IMR-90 (cell line): Measurements from ENCODE around the gene SLC39A5. TPM values are rescaled to one million over a fixed set of nuclear protein-coding genes. Genes with fewer than 3 reads are reported as not detected.

Experiments used
- ATAC-seq: fragments of 200-7000 bp; cut with Tn5 transposase; 2 replicates; pipeline ENCODE4 v1.9.1; 2020; ENCODE audit warnings: low read depth, mild to moderate bottlenecking, moderate library complexity
- BruUV-seq: library from RNA; stranded (reverse); fragments of 400-500 nt; replicated peaks from 2 replicates; lab custom pipeline; 2021; lab: Mats Ljungman, UMichigan
- CTCF ChIA-PET: fragments of 300-600 bp; formaldehyde crosslinking; extraction: SDS; loops from one replicate; lab custom pipeline; 2021; ENCODE audit warnings: antibody characterized with exemption; lab: Yijun Ruan, JAX
- POLR2A ChIA-PET: fragments of 300-600 bp; sonication (Branson Sonifier 250); formaldehyde crosslinking; loops from one replicate; lab custom pipeline; 2022; ENCODE audit warnings: antibody characterized with exemption; ENCODE audit not compliant: unreplicated experiment; lab: Charles Lee
- DNase-seq: peaks from one replicate; pipeline ENCODE4 v3.0.0; 2013
- H2AFZ ChIP-seq: replicated peaks from 2 replicates; pipeline ENCODE3; 2013; ENCODE audit warnings: low read length, mild to moderate bottlenecking; ENCODE audit not compliant: poor library complexity
- H2AK5ac ChIP-seq: 2 replicates; pipeline ENCODE4 v1.6.1; 2013; ENCODE audit warnings: low read depth, low read length, inconsistent platforms
- H2AK9ac ChIP-seq: replicated peaks from 2 replicates; pipeline ENCODE3; 2013; ENCODE audit warnings: mild to moderate bottlenecking, low read depth, low read length, moderate library complexity; ENCODE audit not compliant: poor library complexity
- H2BK120ac ChIP-seq: 2 replicates; pipeline ENCODE4 v1.6.1; 2013; ENCODE audit warnings: low read depth, low read length, inconsistent platforms
- H2BK15ac ChIP-seq: 3 replicates; pipeline ENCODE4 v1.6.1; 2013; ENCODE audit warnings: low read depth, low read length, inconsistent platforms
- H2BK20ac ChIP-seq: 2 replicates; pipeline ENCODE4 v1.6.1; 2013; ENCODE audit warnings: low read depth, mild to moderate bottlenecking, inconsistent platforms, low read length, moderate library complexity
- H2BK5ac ChIP-seq: 2 replicates; pipeline ENCODE4 v1.6.1; 2013; ENCODE audit warnings: mild to moderate bottlenecking, low read depth, low read length, inconsistent platforms; ENCODE audit not compliant: poor library complexity, severe bottlenecking
- H3K14ac ChIP-seq: replicated peaks from 2 replicates; pipeline ENCODE4 v1.6.1; 2013; ENCODE audit warnings: low read depth, low read length, inconsistent platforms
- H3K18ac ChIP-seq: 2 replicates; pipeline ENCODE4 v1.6.1; 2013; ENCODE audit warnings: low read depth, low read length, control low read depth
- H3K23ac ChIP-seq: 2 replicates; pipeline ENCODE4 v1.6.1; 2013; ENCODE audit warnings: low read depth, low read length, inconsistent platforms
- H3K27ac ChIP-seq: 2 replicates; pipeline ENCODE4 v1.5.1; 2013; ENCODE audit warnings: mild to moderate bottlenecking, control low read depth, low read length; ENCODE audit not compliant: insufficient read depth
- H3K27me3 ChIP-seq: 2 replicates; pipeline ENCODE4 v1.6.1; 2013; ENCODE audit warnings: low read length; ENCODE audit not compliant: control insufficient read depth, insufficient read depth
- H3K36me3 ChIP-seq: 2 replicates; pipeline ENCODE4 v1.6.1; 2013; ENCODE audit warnings: low read length, mixed read lengths; ENCODE audit not compliant: control insufficient read depth, insufficient read depth
- H3K4ac ChIP-seq: 2 replicates; pipeline ENCODE4 v1.6.1; 2013; ENCODE audit warnings: low read depth, low read length, inconsistent platforms
- H3K4me1 ChIP-seq: 2 replicates; pipeline ENCODE4 v1.6.1; 2013; ENCODE audit warnings: low read length, mixed read lengths; ENCODE audit not compliant: control insufficient read depth, insufficient read depth
- H3K4me2 ChIP-seq: 2 replicates; pipeline ENCODE4 v1.6.1; 2013; ENCODE audit warnings: low read depth, mild to moderate bottlenecking, control low read depth, low read length, moderate library complexity
- H3K4me3 ChIP-seq: 2 replicates; pipeline ENCODE4 v1.5.1; 2013; ENCODE audit warnings: low read depth, mild to moderate bottlenecking, control low read depth, low read length, moderate library complexity; ENCODE audit not compliant: insufficient read depth
- H3K56ac ChIP-seq: 2 replicates; pipeline ENCODE4 v1.6.1; 2013; ENCODE audit warnings: low read length, inconsistent platforms; ENCODE audit not compliant: insufficient read depth; ENCODE audit errors: extremely low read depth
- H3K79me1 ChIP-seq, 2 experiments: 2 replicates each; pipeline ENCODE4 v1.6.1; 2013; ENCODE audit warnings: low read length in 2 of 2, inconsistent platforms in 1 of 2, low read depth in 1 of 2
- H3K9ac ChIP-seq: 2 replicates; pipeline ENCODE4 v1.6.1; 2013; ENCODE audit warnings: low read depth, low read length, control low read depth
- H3K9me1 ChIP-seq: 2 replicates; pipeline ENCODE4 v1.6.1; 2013; ENCODE audit warnings: low read length, inconsistent platforms; ENCODE audit not compliant: insufficient read depth
- H3K9me3 ChIP-seq: 2 replicates; pipeline ENCODE4 v1.6.1; 2013; ENCODE audit warnings: low read length; ENCODE audit not compliant: control insufficient read depth, insufficient read depth
- H4K20me1 ChIP-seq: 2 replicates; pipeline ENCODE4 v1.6.1; 2013; ENCODE audit warnings: low read length, inconsistent platforms; ENCODE audit not compliant: insufficient read depth
- H4K5ac ChIP-seq: 2 replicates; pipeline ENCODE4 v1.6.1; 2013; ENCODE audit warnings: mild to moderate bottlenecking, low read depth, low read length, control low read depth
- H4K8ac ChIP-seq, 2 experiments: 2 replicates each; pipeline ENCODE4 v1.6.1; 2013; ENCODE audit warnings: low read depth in 2 of 2, low read length in 2 of 2, control low read depth in 1 of 2, inconsistent platforms in 1 of 2
- H4K91ac ChIP-seq: 2 replicates; pipeline ENCODE4 v1.6.1; 2013; ENCODE audit warnings: low read depth, low read length, inconsistent platforms; ENCODE audit not compliant: insufficient read depth
- BHLHE40 ChIP-seq: fragments of 150-350 bp; IDR thresholded peaks from 2 replicates; pipeline ENCODE4 v1.6.1; 2016; ENCODE audit warnings: mild to moderate bottlenecking, low read depth, low read length
- CEBPB ChIP-seq: IDR thresholded peaks from 2 replicates; pipeline ENCODE4 v1.6.1; 2012; ENCODE audit warnings: low read depth, low read length, improper control_type of control experiment
- CHD1 ChIP-seq: IDR thresholded peaks from 2 replicates; pipeline ENCODE4 v1.6.1; 2012; ENCODE audit warnings: low read depth, low read length, improper control_type of control experiment
- CTCF ChIP-seq: conservative IDR thresholded peaks from 2 replicates; pipeline ENCODE4 v1.5.1; 2012; ENCODE audit warnings: mild to moderate bottlenecking, low read depth, low read length, improper control_type of control experiment
- ELK1 ChIP-seq: fragments of 150-350 bp; IDR thresholded peaks from 2 replicates; pipeline ENCODE4 v1.6.1; 2016; ENCODE audit warnings: low read depth, mild to moderate bottlenecking, low read length, moderate library complexity, borderline replicate concordance
- FOS ChIP-seq: fragments of 150-350 bp; IDR thresholded peaks from 2 replicates; pipeline ENCODE4 v1.6.1; 2016; ENCODE audit warnings: low read depth, low read length
- MAFK ChIP-seq: IDR thresholded peaks from 2 replicates; pipeline ENCODE4 v1.6.1; 2012; ENCODE audit warnings: low read depth, low read length, improper control_type of control experiment
- MAZ ChIP-seq: IDR thresholded peaks from 2 replicates; pipeline ENCODE4 v1.6.1; 2012; ENCODE audit warnings: low read depth, mild to moderate bottlenecking, low read length, improper control_type of control experiment, moderate library complexity, borderline replicate concordance
- MXI1 ChIP-seq: IDR thresholded peaks from 2 replicates; pipeline ENCODE4 v1.6.1; 2012; ENCODE audit warnings: low read depth, mild to moderate bottlenecking, low read length, moderate library complexity, borderline replicate concordance
- NFE2L2 ChIP-seq: fragments of 150-350 bp; IDR thresholded peaks from 2 replicates; pipeline ENCODE4 v1.6.1; 2016; ENCODE audit warnings: low read depth, mild to moderate bottlenecking, low read length
- POLR2A ChIP-seq: IDR thresholded peaks from 2 replicates; pipeline ENCODE4 v1.6.1; 2012; ENCODE audit warnings: mild to moderate bottlenecking, low read depth, low read length
- RAD21 ChIP-seq: IDR thresholded peaks from 2 replicates; pipeline ENCODE4 v1.6.1; 2012; ENCODE audit warnings: low read length, improper control_type of control experiment
- RCOR1 ChIP-seq: IDR thresholded peaks from 2 replicates; pipeline ENCODE4 v1.6.1; 2012; ENCODE audit warnings: mild to moderate bottlenecking, low read length, improper control_type of control experiment; ENCODE audit not compliant: insufficient replicate concordance
- RFX5 ChIP-seq: IDR thresholded peaks from 2 replicates; pipeline ENCODE4 v1.8.0; 2012; ENCODE audit warnings: low read depth, mild to moderate bottlenecking, low read length, moderate library complexity
- SMC3 ChIP-seq: fragments of 150-350 bp; IDR thresholded peaks from 2 replicates; pipeline ENCODE4 v1.6.1; 2016; ENCODE audit warnings: low read depth, mild to moderate bottlenecking, antibody characterized with exemption, low read length, moderate library complexity
- WGBS, 2 experiments: methylation state at CpG; one replicate each; pipeline versions ENCODE4 v1.1.5 to v1.1.7; 2013; ENCODE audit warnings: missing lambda C conversion rate in 2 of 2; ENCODE audit not compliant: insufficient read length in 1 of 2; ENCODE audit errors: extremely low coverage in 2 of 2; 5-methylcytosine and 5-hydroxymethylcytosine counted together
- dilution Hi-C: fragments of 300-500 bp; cut with HindIII; formaldehyde crosslinking; loops from one replicate; pipeline ENCODE4 v1.14.3; 2018; ENCODE audit warnings: low sequenced_read_pairs; ENCODE audit not compliant: unreplicated experiment
- in situ Hi-C: fragments of 300-500 bp; cut with MboI; formaldehyde crosslinking; loops from 3 replicates; pipeline ENCODE4 v1.14.3; 2019; ENCODE audit warnings: low sequenced_read_pairs, inconsistent platforms, mixed read lengths
- intact Hi-C: fragments of 100-400 bp; cut with micrococcal nuclease; formaldehyde crosslinking; loops from 2 replicates; pipeline ENCODE4 v1.10.0; 2022
- polyA plus RNA-seq, 3 experiments: library from polyadenylated mRNA; depleted of rRNA; stranded (reverse); fragments of >200 nt; gene quantifications; 2 replicates each; pipeline ENCODE4 v1.2.3, GENCODE V29; 2012; ENCODE audit warnings: low replicate concordance in 1 of 3
- total RNA-seq: library from RNA; depleted of rRNA; stranded (reverse); fragments of >200 nt; gene quantifications from 2 replicates; pipeline ENCODE4 v1.2.3, GENCODE V29; 2012

Gene SLC39A5
- total and polyA plus RNA-seq, 2 of the 4 experiments (the other 2 are of a cell fraction), result not detected

- dilution Hi-C loops (no loop called here), in situ Hi-C loops (no loop called here), intact Hi-C loops (no loop called here)
- Histone ChIP-seq H2BK20ac (no peak overlapping the region), H3K27me3 (no peaks in the 10 kb centered on the region), H3K18ac (no peak overlapping the region), H4K8ac (no peak overlapping the region), H4K91ac (no peak overlapping the region), H3K27ac (no peak overlapping the region), H3K4me2 (no peak overlapping the region), H3K23ac (no peak overlapping the region), H3K36me3 (peaks cover 59% of the 10 kb centered on the region), H3K79me1 (peaks cover 0 to 3% of the 10 kb centered on the region in 2 experiments; a peak in 2 of 4 replicates), H2BK15ac (no peak overlapping the region), H4K20me1 (no peaks in the 10 kb centered on the region), H3K56ac (no peak overlapping the region), H4K5ac (no peak overlapping the region), H2BK120ac (no peak overlapping the region), H3K4me3 (no peak overlapping the region), H3K9me3 (no peaks in the 10 kb centered on the region), H2AFZ (no peak overlapping the region), H2AK9ac (no peak overlapping the region), H3K9ac (no peak overlapping the region), H3K4ac (no peak overlapping the region), H3K4me1 (no peaks in the 10 kb centered on the region), H2AK5ac (no peak overlapping the region), H3K14ac (no peak overlapping the region), H3K9me1 (no peaks in the 10 kb centered on the region; the same call in 1 of the 2 replicates), H2BK5ac (no peak overlapping the region)
- DNase-seq (no peak), ATAC-seq (no peak)
- BruUV-seq, result no TSS peak
- CTCF ChIA-PET, result no interaction called here
- TF ChIP-seq ELK1 (no peak), CHD1 (no peak), CTCF (no peak), MAZ (no peak), CEBPB (no peak), FOS (no peak), MAFK (no peak), RAD21 (no peak), RCOR1 (no peak), MXI1 (no peak), RFX5 (no peak), BHLHE40 (no peak), SMC3 (no peak), POLR2A (no peak), NFE2L2 (no peak)
- no CpG with 5 or more reads among the region's 2 CpGs for WGBS, 2 experiments
- POLR2A ChIA-PET, result no interaction called here
Observed at GRCh38 chr12:56274299-56274698, 44.4 kb downstream of the SLC39A5 start.
